Measurements from ENCODE around the gene EGR2.

Gene EGR2

GRCh38 chr10:62796896-62797295, 19.3 kb downstream of the EGR2 start:
- TF ChIP-seq ZC3H10 (CRISPR knock-in tag; IDR thresholded peaks at IDR 0.05): no peak
- TF ChIP-seq ZFP3 (CRISPR knock-in tag; IDR thresholded peaks at IDR 0.05): no peak
- TF ChIP-seq CREB5 (CRISPR knock-in tag; IDR thresholded peaks at IDR 0.05; ENCODE audit: low read depth): no peak
- TF ChIP-seq ESRRG (CRISPR knock-in tag; IDR thresholded peaks at IDR 0.05): no peak
- TF ChIP-seq SNAI2 (CRISPR knock-in tag; IDR thresholded peaks at IDR 0.05): no peak
- no peak for TF ChIP-seq PATZ1 (CRISPR knock-in tag; IDR thresholded peaks at IDR 0.05; ENCODE audit: borderline replicate concordance)
- no peak for TF ChIP-seq TSHZ2 (CRISPR knock-in tag; IDR thresholded peaks at IDR 0.05)
- no peak for TF ChIP-seq OSR1 (CRISPR knock-in tag; IDR thresholded peaks at IDR 0.05)
- TF ChIP-seq TOX (CRISPR knock-in tag; IDR thresholded peaks at IDR 0.05; ENCODE audit: borderline replicate concordance): no peak
- no peak for TF ChIP-seq PPARA (CRISPR knock-in tag; IDR thresholded peaks at IDR 0.05; ENCODE audit: borderline replicate concordance)
- no peak for TF ChIP-seq TCF4 (CRISPR knock-in tag; IDR thresholded peaks at IDR 0.05; ENCODE audit: borderline replicate concordance)
- no peak for TF ChIP-seq ZNF8 (CRISPR knock-in tag; IDR thresholded peaks at IDR 0.05)
- no peak for TF ChIP-seq ARNTL (CRISPR knock-in tag; IDR thresholded peaks at IDR 0.05; ENCODE audit: borderline replicate concordance, low read depth)
- no peak for ATAC-seq

GRCh38 chr10:62795762-62796161, 20.4 kb downstream of the EGR2 start:
- ATAC-seq: no peak
- TF ChIP-seq ZFP30 (CRISPR knock-in tag; IDR thresholded peaks at IDR 0.05) (no peak), RARB (CRISPR knock-in tag; IDR thresholded peaks at IDR 0.05) (no peak), TOX (CRISPR knock-in tag; IDR thresholded peaks at IDR 0.05; ENCODE audit: borderline replicate concordance) (no peak), ARNTL (CRISPR knock-in tag; IDR thresholded peaks at IDR 0.05; ENCODE audit: borderline replicate concordance, low read depth) (no peak)

GRCh38 chr10:62795100-62795499, 21.1 kb downstream of the EGR2 start:
- ATAC-seq: no peak
- no peak for TF ChIP-seq TSHZ2 (CRISPR knock-in tag; IDR thresholded peaks at IDR 0.05)

- TF ChIP-seq ESRRG (CRISPR knock-in tag; IDR thresholded peaks at IDR 0.05) (no peak), TCF4 (CRISPR knock-in tag; IDR thresholded peaks at IDR 0.05; ENCODE audit: borderline replicate concordance) (no peak), ZNF70 (CRISPR knock-in tag; IDR thresholded peaks at IDR 0.05) (no peak), CREB5 (CRISPR knock-in tag; IDR thresholded peaks at IDR 0.05; ENCODE audit: low read depth) (no peak), ZFP30 (CRISPR knock-in tag; IDR thresholded peaks at IDR 0.05) (no peak), ZNF565 (CRISPR knock-in tag; conservative IDR thresholded peaks at IDR 0.05; ENCODE audit: low read depth) (no peak)
- no peak for ATAC-seq
Measured at GRCh38 chr10:62794306-62794705, 21.9 kb downstream of the EGR2 start.

Measured in SK-N-SH treated with all-trans-retinoic acid at 6 μM for 48 hours (cell line).